A549 (cell line): ENCODE data around the gene YBX1. TPM values are rescaled to one million over a fixed set of nuclear protein-coding genes. Genes with fewer than 3 reads are reported as not detected.

ENCODE experiments used
- ATAC-seq, 2 experiments: fragments of 200-7000 bp in 1 of 2; fragments of >200 bp in 1 of 2; cut with Nextera tagmentation in 1 of 2; cut with Tn5 transposase in 1 of 2; 3 replicates each; pipeline versions ENCODE4 v1.8.0 to v1.9.1; 2018 to 2020; ENCODE audit warnings: mild to moderate bottlenecking in 1 of 2, moderate library complexity in 1 of 2
- CTCF ChIA-PET: fragments of 300-600 bp; sonication (Branson Sonifier 250); formaldehyde crosslinking; extraction: SDS; loops from one replicate; lab custom pipeline; 2021; ENCODE audit warnings: antibody characterized with exemption, inconsistent platforms; lab: Yijun Ruan, JAX
- POLR2A ChIA-PET: fragments of 350-600 bp; formaldehyde crosslinking; extraction: SDS; loops from one replicate; lab custom pipeline; 2021; ENCODE audit warnings: antibody characterized with exemption, inconsistent platforms; lab: Yijun Ruan, JAX
- DNase-seq, 2 experiments: peaks; one replicate each; pipeline versions ENCODE4 v3.0.0 to v3.0.0-alpha.2; 2011 to 2016; ENCODE audit warnings: low read depth in 1 of 2, low spot score in 1 of 2
- FAIRE-seq: peaks from 2 replicates; lab custom pipeline; 2011; peaks lifted over from hg19 to GRCh38; lab: Jason Lieb, UNC
- H3K27ac ChIP-seq, 2 experiments: fragments of >200 bp; sonication (Bioruptor Twin); formaldehyde crosslinking; 3 replicates each; pipeline ENCODE4 v1.5.1; 2016 to 2017
- H3K4me1 ChIP-seq: fragments of >200 bp; sonication (Bioruptor Twin); formaldehyde crosslinking; 3 replicates; pipeline ENCODE4 v1.6.1; 2016
- H3K4me2 ChIP-seq: fragments of >200 bp; sonication (Bioruptor Twin); formaldehyde crosslinking; 3 replicates; pipeline ENCODE4 v1.6.1; 2016
- H3K4me3 ChIP-seq: fragments of >200 bp; sonication (Bioruptor Twin); formaldehyde crosslinking; 3 replicates; pipeline ENCODE4 v1.5.1; 2016
- H3K9me3 ChIP-seq: fragments of >200 bp; sonication (Bioruptor Twin); formaldehyde crosslinking; 3 replicates; pipeline ENCODE4 v1.6.1; 2016
- BCL3 ChIP-seq: fragments of >200 bp; sonication (Bioruptor Twin); formaldehyde crosslinking; IDR thresholded peaks from 3 replicates; pipeline ENCODE4 v1.6.1; 2016
- BHLHE40 ChIP-seq: IDR thresholded peaks from 2 replicates; pipeline ENCODE4 v1.6.1; 2012; ENCODE audit warnings: low read depth, low read length, inconsistent platforms
- CBX2 ChIP-seq: fragments of 200-600 bp; sonication (generic); IDR thresholded peaks from 2 replicates; pipeline ENCODE4 v1.6.1; 2016; ENCODE audit warnings: low read depth, mild to moderate bottlenecking, borderline replicate concordance
- CEBPB ChIP-seq, 2 experiments: fragments of >200 bp in 1 of 2; sonication (Bioruptor Twin) in 1 of 2; formaldehyde crosslinking in 1 of 2; IDR thresholded peaks; 2 replicates each; pipeline ENCODE4 v1.6.1; 2012 to 2016
- CHD2 ChIP-seq: fragments of 150-350 bp; IDR thresholded peaks from 2 replicates; pipeline ENCODE4 v1.6.1; 2014; ENCODE audit warnings: low read length; ENCODE audit not compliant: partially characterized antibody
- E2F6 ChIP-seq: IDR thresholded peaks from 2 replicates; pipeline ENCODE4 v1.6.1; 2012; ENCODE audit warnings: low read depth, borderline replicate concordance
- EHF ChIP-seq: fragments of 250-450 bp; sonication (Bioruptor Pico); IDR thresholded peaks from 2 replicates; pipeline ENCODE4 v1.5.0; 2020; ENCODE audit warnings: mild to moderate bottlenecking
- EHMT2 ChIP-seq: fragments of 200-600 bp; sonication (generic); IDR thresholded peaks from 2 replicates; pipeline ENCODE4 v1.6.1; 2016; ENCODE audit warnings: antibody characterized with exemption, low read depth, mild to moderate bottlenecking, moderate library complexity
- GATA3 ChIP-seq: IDR thresholded peaks from 2 replicates; pipeline ENCODE4 v1.6.1; 2012; ENCODE audit warnings: borderline replicate concordance
- HEYL ChIP-seq: fragments of 250-450 bp; sonication (Bioruptor Pico); IDR thresholded peaks from 2 replicates; pipeline ENCODE4 v1.8.0; 2021; ENCODE audit warnings: mild to moderate bottlenecking, moderate library complexity
- MAFK ChIP-seq: fragments of 450-650 bp; IDR thresholded peaks from 2 replicates; pipeline ENCODE4 v1.6.1; 2014; ENCODE audit not compliant: partially characterized antibody
- MAX ChIP-seq: IDR thresholded peaks from 2 replicates; pipeline ENCODE4 v1.6.1; 2012
- MYC ChIP-seq: IDR thresholded peaks from 2 replicates; pipeline ENCODE4 v1.6.1; 2012; ENCODE audit warnings: mild to moderate bottlenecking, inconsistent platforms, low read length, improper control_type of control experiment, borderline replicate concordance
- NPAS2 ChIP-seq: fragments of 250-450 bp; sonication (Bioruptor Pico); IDR thresholded peaks from 2 replicates; pipeline ENCODE4 v1.8.0; 2022; ENCODE audit warnings: mild to moderate bottlenecking, moderate library complexity, borderline replicate concordance
- NR3C1 ChIP-seq: fragments of >200 bp; sonication (Bioruptor Twin); formaldehyde crosslinking; IDR thresholded peaks from 3 replicates; pipeline ENCODE4 v1.6.1; 2017
- PHF8 ChIP-seq: fragments of 200-600 bp; sonication (generic); IDR thresholded peaks from 2 replicates; pipeline ENCODE4 v1.6.1; 2016; ENCODE audit warnings: low read depth, mild to moderate bottlenecking, antibody characterized with exemption, moderate library complexity, borderline replicate concordance
- POLR2AphosphoS2 ChIP-seq: conservative IDR thresholded peaks from 2 replicates; pipeline ENCODE4 v1.6.1; 2012; ENCODE audit warnings: low read length, improper control_type of control experiment, inconsistent platforms
- RFX5 ChIP-seq: fragments of 450-650 bp; IDR thresholded peaks from 2 replicates; pipeline ENCODE4 v1.7.1; 2014; ENCODE audit warnings: antibody characterized with exemption, mild to moderate bottlenecking, moderate library complexity
- TP53 ChIP-seq: fragments of 250-450 bp; sonication (Bioruptor Pico); IDR thresholded peaks from 2 replicates; pipeline ENCODE4 v1.5.0; 2021; ENCODE audit warnings: mild to moderate bottlenecking, moderate library complexity
- USF2 ChIP-seq: fragments of 450-650 bp; IDR thresholded peaks from 2 replicates; pipeline ENCODE4 v1.6.1; 2014; ENCODE audit warnings: antibody characterized with exemption
- ZC3H11A ChIP-seq: fragments of 450-650 bp; IDR thresholded peaks from 2 replicates; pipeline ENCODE4 v1.6.1; 2014; ENCODE audit warnings: antibody characterized with exemption, mild to moderate bottlenecking
- ZFP36 ChIP-seq: fragments of 450-650 bp; IDR thresholded peaks from 2 replicates; pipeline ENCODE4 v1.6.1; 2014; ENCODE audit warnings: borderline replicate concordance; ENCODE audit not compliant: partially characterized antibody
- ZNF302 ChIP-seq: fragments of 250-450 bp; sonication (Bioruptor Pico); IDR thresholded peaks from 2 replicates; pipeline ENCODE4 v1.9.0; 2021; ENCODE audit warnings: inconsistent platforms, mild to moderate bottlenecking, moderate library complexity
- ZSCAN20 ChIP-seq: fragments of 250-450 bp; sonication (Bioruptor Pico); IDR thresholded peaks from 2 replicates; pipeline ENCODE4 v1.8.0; 2022; ENCODE audit warnings: mild to moderate bottlenecking, moderate library complexity
- WGBS: methylation state at CpG from one replicate; pipeline ENCODE4 v1.1.6; 2017; ENCODE audit errors: missing lambda C conversion rate; 5-methylcytosine and 5-hydroxymethylcytosine counted together
- polyA plus RNA-seq, 4 experiments: library from polyadenylated mRNA; depleted of rRNA in 3 of 4; stranded (reverse); fragments of >200 nt; fragmentation: RNase III in 1 of 4; extraction: RNeasy Plus Mini Kit Qiagen cat#74134 plus additional on column Dnase treatment in 1 of 4; gene quantifications; 2 replicates in 3 of 4; 3 replicates in 1 of 4; pipeline ENCODE4 v1.2.3, GENCODE V29; 2011 to 2017
- TF ChIP-seq, protein P1 (sequence below): IDR thresholded peaks from 2 replicates; pipeline ENCODE4 v1.6.1; 2012
- TF ChIP-seq, protein P2 (sequence below): fragments of 250-450 bp; sonication (Bioruptor Pico); IDR thresholded peaks from 2 replicates; pipeline ENCODE4 v1.5.0; 2020; ENCODE audit warnings: low read depth, mild to moderate bottlenecking, moderate library complexity

YBX1 gene
- polyA plus RNA-seq, 2 of the 4 experiments (the other 2 are of a cell fraction): 488 to 747 TPM

DNA sequence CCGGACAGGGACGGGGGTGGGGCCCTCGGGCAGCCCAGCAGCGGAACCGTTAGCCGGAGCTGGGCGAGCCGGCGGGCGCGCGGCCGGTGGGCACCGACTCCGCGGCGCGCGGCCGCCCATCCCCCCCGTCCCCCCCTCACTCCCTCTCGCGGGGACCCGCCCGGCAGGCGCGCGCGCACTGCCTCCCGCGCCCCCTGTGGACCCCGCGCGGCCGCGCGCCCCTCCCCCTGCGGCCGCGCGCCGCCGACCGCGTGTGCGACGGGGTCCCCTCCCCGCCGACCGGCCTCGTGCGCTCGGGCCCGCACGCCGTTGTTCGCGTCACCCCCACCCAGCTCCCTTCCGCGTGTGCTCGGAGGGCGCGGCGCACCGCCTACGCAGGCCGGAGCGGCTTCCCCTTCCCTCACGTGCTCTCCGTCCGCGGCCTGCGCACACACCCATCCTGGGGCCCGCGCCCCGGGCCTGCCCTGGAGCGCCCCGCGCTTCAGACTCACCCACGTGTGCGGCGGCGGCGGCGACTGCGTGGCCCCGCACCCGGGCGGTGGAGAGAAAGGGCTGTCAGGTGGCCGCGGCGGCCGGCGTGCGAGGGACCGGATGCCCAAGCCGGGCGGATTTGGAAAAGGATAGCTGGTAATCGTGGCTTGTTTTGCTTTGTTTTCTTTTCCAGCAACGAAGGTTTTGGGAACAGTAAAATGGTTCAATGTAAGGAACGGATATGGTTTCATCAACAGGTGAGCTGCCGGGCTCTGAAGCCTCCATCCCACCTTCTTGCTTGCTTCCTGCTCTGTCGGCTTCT, 717 bp downstream of the YBX1 start:
- ChIA-PET POLR2A (interaction anchor here (0.5 to 2.4 kb wide), 15 partner anchors 9 to 391 kb away, joined by 3 to 18 read pairs (median 3); partner anchors contain the start of genes C1orf50, CCDC30, P3H1 and PPIH), CTCF (interaction anchor here (0.7 to 1.7 kb wide), 2 partner anchors 8 to 37 kb away, joined by 3 to 4 read pairs; no protein-coding TSS in a partner anchor)
- Histone ChIP-seq H3K27ac (peak overlapping the region; percentile 92 to 98), H3K4me3 (peak overlapping the region; percentile 94), H3K4me1 (peaks cover 39% of the 10 kb centered on the region), H3K4me2 (peak overlapping the region; percentile 89), H3K9me3 (no peaks in the 10 kb centered on the region)
- ATAC-seq (peak; percentile 21 to 66), FAIRE-seq (no peak), DNase-seq (peak; percentile 20 to 54)
- under 1% methylated on average over 22 of the region's 103 CpGs for WGBS
- TF ChIP-seq ZNF302 (CRISPR knock-in tag) (no peak), NR3C1 (no peak), USF2 (peak; percentile 27; the same call in 1 of the 2 replicates), NPAS2 (CRISPR knock-in tag) (peak; percentile 30; the same call in 1 of the 2 replicates), ZFP36 (no peak), CBX2 (no peak), MYC (peak; percentile 94; the same call in 1 of the 2 replicates), RFX5 (no peak), HEYL (CRISPR knock-in tag) (no peak), ZC3H11A (no peak), CHD2 (no peak), GATA3 (no peak), TP53 (CRISPR knock-in tag) (no peak; the same call in 1 of the 2 replicates), EHF (CRISPR knock-in tag) (no peak), CEBPB (IDR thresholded peaks at IDR 0.05) (no peak), EHMT2 (no peak), ZSCAN20 (no peak), MAFK (no peak), BCL3 (no peak), PHF8 (peak; percentile 29; the same call in 1 of the 2 replicates), E2F6 (0 out of 2 replicates have a peak, but pooled peaks have one; percentile 28), MAX (peak; percentile 84), POLR2AphosphoS2 (no peak), BHLHE40 (peak; percentile 58; the same call in 1 of the 2 replicates)
- TF ChIP-seq, protein P1, sequence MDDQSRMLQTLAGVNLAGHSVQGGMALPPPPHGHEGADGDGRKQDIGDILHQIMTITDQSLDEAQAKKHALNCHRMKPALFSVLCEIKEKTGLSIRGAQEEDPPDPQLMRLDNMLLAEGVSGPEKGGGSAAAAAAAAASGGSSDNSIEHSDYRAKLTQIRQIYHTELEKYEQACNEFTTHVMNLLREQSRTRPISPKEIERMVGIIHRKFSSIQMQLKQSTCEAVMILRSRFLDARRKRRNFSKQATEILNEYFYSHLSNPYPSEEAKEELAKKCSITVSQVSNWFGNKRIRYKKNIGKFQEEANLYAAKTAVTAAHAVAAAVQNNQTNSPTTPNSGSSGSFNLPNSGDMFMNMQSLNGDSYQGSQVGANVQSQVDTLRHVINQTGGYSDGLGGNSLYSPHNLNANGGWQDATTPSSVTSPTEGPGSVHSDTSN: no peak
- TF ChIP-seq, protein P2, sequence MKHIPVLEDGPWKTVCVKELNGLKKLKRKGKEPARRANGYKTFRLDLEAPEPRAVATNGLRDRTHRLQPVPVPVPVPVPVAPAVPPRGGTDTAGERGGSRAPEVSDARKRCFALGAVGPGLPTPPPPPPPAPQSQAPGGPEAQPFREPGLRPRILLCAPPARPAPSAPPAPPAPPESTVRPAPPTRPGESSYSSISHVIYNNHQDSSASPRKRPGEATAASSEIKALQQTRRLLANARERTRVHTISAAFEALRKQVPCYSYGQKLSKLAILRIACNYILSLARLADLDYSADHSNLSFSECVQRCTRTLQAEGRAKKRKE (CRISPR knock-in tag): no peak
